Measurements from ENCODE around the gene FAM149B1.

Gene FAM149B1

GRCh38 chr10:73182568-73182967 is 14.6 kb downstream of the FAM149B1 start:
- DNase-seq = no peak

GRCh38 chr10:73183667-73184281 is 15.9 kb downstream of the FAM149B1 start:
- no peak for DNase-seq

- DNase-seq = no peak
These were observed 18.3 kb downstream of the FAM149B1 start for GRCh38 chr10:73186266-73186665.

- DNase-seq = no peak
These were observed 22.3 kb downstream of the FAM149B1 start for GRCh38 chr10:73190188-73190587.

GRCh38 chr10:73205081-73205480 is 37.2 kb downstream of the FAM149B1 start:
- DNase-seq = no peak

GRCh38 chr10:73205890-73206289 is 38.0 kb downstream of the FAM149B1 start:
- no peak for DNase-seq

GRCh38 chr10:73206385-73206784 is 38.5 kb downstream of the FAM149B1 start:
- no peak for DNase-seq

- DNase-seq = no peak
These were observed 40.0 kb downstream of the FAM149B1 start for GRCh38 chr10:73207883-73208282.

GRCh38 chr10:73209705-73210104 is 41.8 kb downstream of the FAM149B1 start:
- no peak for DNase-seq

GRCh38 chr10:73210395-73211105 is 42.6 kb downstream of the FAM149B1 start:
- no peak for DNase-seq

GRCh38 chr10:73211106-73211811 is 43.3 kb downstream of the FAM149B1 start:
- DNase-seq = no peak

- no peak for DNase-seq
These were observed 47.8 kb downstream of the FAM149B1 start for GRCh38 chr10:73215749-73216148.

GRCh38 chr10:73217628-73218027 is 49.7 kb downstream of the FAM149B1 start:
- no peak for DNase-seq

GRCh38 chr10:73218431-73219191 is 50.7 kb downstream of the FAM149B1 start:
- no peak for DNase-seq

- no peak for DNase-seq
These were observed 51.5 kb downstream of the FAM149B1 start for GRCh38 chr10:73219384-73219783.

- no peak for DNase-seq
These were observed 53.1 kb downstream of the FAM149B1 start for GRCh38 chr10:73220989-73221388.

- no peak for DNase-seq
These were observed 57.6 kb downstream of the FAM149B1 start for GRCh38 chr10:73225518-73225917.

GRCh38 chr10:73226663-73227062 is 58.7 kb downstream of the FAM149B1 start:
- DNase-seq = no peak

- DNase-seq = no peak
These were observed 60.3 kb downstream of the FAM149B1 start for GRCh38 chr10:73228247-73228646.

GRCh38 chr10:73229567-73229966 is 61.6 kb downstream of the FAM149B1 start:
- DNase-seq = no peak

- DNase-seq = no peak
These were observed 65.0 kb downstream of the FAM149B1 start for GRCh38 chr10:73232887-73233286.

GRCh38 chr10:73233883-73234282 is 66.0 kb downstream of the FAM149B1 start:
- no peak for DNase-seq

- no peak for DNase-seq
These were observed 66.8 kb downstream of the FAM149B1 start for GRCh38 chr10:73234695-73235094.

Data from stimulated activated naive CD4-positive, alpha-beta T cell (primary cell).